ENCODE data around the gene PFN3.

PFN3 gene

DNA sequence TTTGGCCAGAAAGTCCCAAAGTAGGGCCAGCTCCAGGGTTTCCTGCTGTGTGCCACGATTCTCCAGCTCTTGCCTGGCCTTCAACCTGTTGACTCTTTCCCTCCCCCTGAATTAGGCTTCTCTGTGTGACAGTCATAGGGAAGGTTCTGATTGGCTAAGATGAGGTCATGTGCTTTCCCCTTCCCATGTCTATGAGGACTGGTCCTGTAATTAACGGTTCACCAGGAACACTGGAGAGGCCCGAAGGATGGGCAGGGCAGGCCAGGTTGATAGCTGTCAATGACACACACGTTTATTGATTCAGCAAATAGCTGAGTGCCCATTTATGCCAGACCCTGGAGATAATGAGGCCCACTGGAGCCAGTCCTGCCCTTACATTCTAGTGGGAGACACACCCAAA is 37.2 kb upstream of the PFN3 start:
- no peak for DNase-seq

GRCh38 chr5:177435847-177436536 is 35.5 kb upstream of the PFN3 start:
- no peak for DNase-seq

- no peak for DNase-seq
Observed at GRCh38 chr5:177434942-177435738, 34.7 kb upstream of the PFN3 start.

GRCh38 chr5:177434437-177434836 is 34.0 kb upstream of the PFN3 start:
- no peak for DNase-seq

GRCh38 chr5:177433658-177434217 is 33.3 kb upstream of the PFN3 start:
- DNase-seq = no peak

DNA sequence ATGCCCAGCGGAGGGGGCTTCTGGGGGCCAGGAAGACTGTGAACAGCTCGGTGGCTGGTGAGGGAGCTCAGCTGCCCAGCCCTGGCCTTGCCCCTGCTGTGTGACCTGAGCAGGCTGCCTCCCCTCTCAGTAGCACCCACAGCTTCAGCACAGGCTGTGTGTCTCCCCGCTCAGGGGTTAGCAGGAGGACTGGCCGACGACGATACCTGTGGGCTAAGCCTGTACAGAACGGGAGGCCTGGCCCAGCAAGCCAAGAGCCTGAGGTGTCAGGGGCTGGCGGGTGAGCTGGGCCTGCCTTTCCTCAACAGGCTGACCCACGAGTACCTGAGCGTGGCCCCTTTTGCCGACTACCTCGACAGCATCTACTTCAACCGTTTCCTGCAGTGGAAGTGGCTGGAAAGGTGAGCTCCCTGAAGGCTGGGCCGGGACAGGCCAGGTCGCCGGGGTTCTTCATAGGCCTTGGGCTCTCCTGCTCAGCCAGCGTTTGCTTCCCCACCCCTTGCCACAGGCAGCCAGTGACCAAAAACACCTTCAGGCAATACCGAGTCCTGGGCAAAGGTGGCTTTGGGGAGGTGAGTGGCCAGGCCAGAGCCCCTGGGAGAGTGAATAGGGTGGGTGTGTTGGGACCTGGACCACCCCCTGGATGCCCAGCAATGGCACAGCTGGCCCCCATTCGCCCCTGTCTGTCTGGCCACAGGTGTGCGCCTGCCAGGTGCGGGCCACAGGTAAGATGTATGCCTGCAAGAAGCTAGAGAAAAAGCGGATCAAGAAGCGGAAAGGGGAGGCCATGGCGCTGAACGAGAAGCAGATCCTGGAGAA is 32.6 kb upstream of the PFN3 start:
- no peak for DNase-seq

- DNase-seq = no peak
Observed at GRCh38 chr5:177432143-177432838, 31.8 kb upstream of the PFN3 start.

DNA sequence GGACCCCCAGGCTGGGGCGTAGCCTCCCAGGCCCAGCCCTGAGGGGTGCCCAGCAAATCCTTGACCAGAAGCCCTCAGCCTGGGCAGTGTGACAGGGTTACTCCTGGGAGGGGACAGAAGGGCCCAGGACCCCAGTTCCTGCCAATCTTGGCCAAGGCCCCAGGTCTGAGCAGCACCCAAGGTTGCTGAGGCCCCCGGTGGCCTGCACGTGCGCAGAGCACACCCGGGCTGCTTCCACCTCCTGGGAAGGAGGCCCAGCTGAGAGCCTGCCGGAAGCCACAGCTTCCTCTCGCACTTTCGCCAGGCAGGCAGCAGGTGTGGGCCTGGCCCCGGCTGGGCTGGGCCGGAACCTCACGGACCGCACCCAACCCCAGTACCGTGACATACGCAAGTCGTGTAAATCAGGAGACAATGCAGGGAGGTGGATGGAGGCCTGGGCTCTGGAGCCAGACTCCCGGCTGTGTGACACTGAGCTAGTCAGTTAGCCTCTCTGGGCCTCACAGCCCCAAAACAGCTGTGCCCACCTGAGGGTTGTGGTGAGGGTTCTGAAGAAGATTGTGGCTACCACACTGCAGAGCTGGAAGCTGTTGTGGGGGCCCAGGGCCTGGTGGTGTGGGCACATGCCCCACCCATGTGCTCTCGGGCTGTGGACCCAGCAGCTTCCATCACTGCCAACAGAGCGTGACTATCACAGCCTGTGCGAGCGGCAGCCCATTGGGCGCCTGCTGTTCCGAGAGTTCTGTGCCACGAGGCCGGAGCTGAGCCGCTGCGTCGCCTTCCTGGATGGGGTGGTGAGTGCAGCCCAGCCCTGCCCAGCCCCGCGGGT is 31.1 kb upstream of the PFN3 start:
- no peak for DNase-seq

DNA sequence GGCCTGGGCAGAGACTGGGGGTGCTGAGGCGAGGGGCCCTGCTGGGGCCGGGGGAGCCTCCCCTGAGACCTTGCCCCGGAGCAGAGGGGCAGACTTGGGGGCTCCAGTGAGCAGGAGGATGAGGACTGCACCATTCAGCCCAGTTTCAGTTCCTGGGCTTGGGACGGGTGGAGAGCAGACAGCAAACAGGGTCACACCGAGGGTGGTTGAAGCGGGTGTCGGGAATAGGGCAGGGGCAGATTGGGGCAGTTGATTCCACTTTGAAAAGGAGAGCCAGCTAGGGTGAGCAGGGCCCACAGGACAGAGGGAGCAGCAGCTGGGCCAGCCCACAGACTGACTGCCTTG is 30.5 kb upstream of the PFN3 start:
- no peak for DNase-seq

GRCh38 chr5:177430140-177430951 is 29.9 kb upstream of the PFN3 start:
- DNase-seq = no peak

GRCh38 chr5:177429248-177430040 is 29.0 kb upstream of the PFN3 start:
- peak in 1 of 2 experiments; percentile 36 for DNase-seq

- no peak for DNase-seq
Observed at GRCh38 chr5:177428574-177429217, 28.2 kb upstream of the PFN3 start.

GRCh38 chr5:177427919-177428573 is 27.6 kb upstream of the PFN3 start:
- no peak for DNase-seq

- peak in 1 of 2 experiments; percentile 50 for DNase-seq
Observed at GRCh38 chr5:177427211-177427822, 26.9 kb upstream of the PFN3 start.

DNA sequence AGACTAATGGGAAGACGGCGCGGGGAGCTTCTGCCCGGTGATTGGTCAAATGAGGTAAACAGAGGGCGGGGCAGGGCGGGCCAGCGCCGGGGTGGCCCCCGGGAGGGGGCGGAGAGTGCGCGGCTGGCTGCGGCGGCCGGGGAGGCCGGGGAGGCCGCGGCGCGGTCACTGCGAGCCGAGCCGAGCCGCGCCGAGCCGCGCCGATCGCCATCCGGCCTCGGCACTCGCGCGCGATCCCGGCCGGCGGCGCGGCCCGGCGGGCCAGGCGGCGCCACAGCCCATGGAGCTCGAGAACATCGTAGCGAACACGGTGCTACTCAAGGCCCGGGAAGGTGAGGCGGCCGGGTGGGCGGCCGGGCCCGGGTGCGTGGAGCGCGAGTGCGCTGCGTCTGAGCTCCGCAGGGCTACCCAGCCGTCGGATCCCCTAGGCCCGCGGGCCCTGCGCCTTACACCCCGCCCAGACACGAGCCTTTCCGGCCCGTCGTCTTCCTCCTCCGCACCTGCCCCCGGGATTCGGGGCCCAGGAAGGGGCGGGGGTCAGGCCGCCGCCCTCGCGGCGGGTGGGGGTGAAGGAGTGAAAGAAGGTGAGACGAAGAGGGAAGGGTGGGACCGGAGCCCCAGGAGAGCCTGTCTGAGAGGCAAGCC is 26.2 kb upstream of the PFN3 start, which contains the start of gene GRK6:
Gene GRK6, plus strand, starts transcription at position 111 of the 645 bp plus-strand sequence. Its CDS starts 170 bp downstream, at position 281.
- DNase-seq = peak in 1 of 2 experiments; percentile 66

- peak; percentile 98 to 99 for DNase-seq
Observed at GRCh38 chr5:177425801-177426565, 25.5 kb upstream of the PFN3 start.

Data from NCI-H526 (cell line).